Naive thymus-derived CD4-positive, alpha-beta T cell (primary cell): ENCODE measurements around the gene MPI. TPM values are rescaled to one million over a fixed set of nuclear protein-coding genes. Genes with fewer than 3 reads are reported as not detected.
"Not testable (repeated sequence)": the region's sequence is repeated elsewhere in the genome, so short reads cannot be mapped to it uniquely, and the experiment has no call there.

ENCODE experiments used
- ATAC-seq: fragments of 150-1000 bp; cut with Tn5 transposase; 2 replicates; pipeline ENCODE4 v1.10.0; 2021; ENCODE audit warnings: mild to moderate bottlenecking, moderate library complexity
- CTCF ChIA-PET: fragments of 350-600 bp; sonication (Branson Sonifier 250); formaldehyde crosslinking; loops from one replicate; lab custom pipeline; 2021; ENCODE audit warnings: antibody characterized with exemption; lab: Charles Lee
- POLR2A ChIA-PET: fragments of 350-600 bp; sonication (Branson Sonifier 250); formaldehyde crosslinking; loops from one replicate; lab custom pipeline; 2021; ENCODE audit warnings: antibody characterized with exemption, inconsistent platforms; lab: Charles Lee
- DNase-seq, 9 donors: peaks; one replicate each; pipeline versions ENCODE4 v3.0.0 to v3.0.0-alpha.2; 2020 to 2022; ENCODE audit warnings: mixed read lengths in 1 of 9
- H3K27ac ChIP-seq: one replicate; pipeline ENCODE4 v1.7.0; 2013; ENCODE audit warnings: mild to moderate bottlenecking, low read depth, low read length, moderate library complexity
- H3K27me3 ChIP-seq, 2 donors: one replicate each; pipeline ENCODE4 v1.7.0; 2013; ENCODE audit warnings: low read length in 2 of 2, mild to moderate bottlenecking in 2 of 2, moderate library complexity in 2 of 2; ENCODE audit not compliant: control insufficient read depth in 2 of 2, insufficient read depth in 2 of 2
- H3K36me3 ChIP-seq, 3 experiments: 1 replicate in 2 of 3; 2 replicates in 1 of 3; pipeline ENCODE4 v1.7.0; 2013; ENCODE audit warnings: low read length in 3 of 3, mild to moderate bottlenecking in 3 of 3, moderate library complexity in 1 of 3; ENCODE audit not compliant: insufficient read depth in 3 of 3, control insufficient read depth in 2 of 3
- H3K4me1 ChIP-seq, 2 donors: one replicate each; pipeline ENCODE4 v1.7.0; 2013; ENCODE audit warnings: low read length in 2 of 2, mild to moderate bottlenecking in 2 of 2, moderate library complexity in 1 of 2; ENCODE audit not compliant: control insufficient read depth in 2 of 2, insufficient read depth in 2 of 2
- H3K4me3 ChIP-seq: 2 replicates; pipeline ENCODE4 v1.7.0; 2013; ENCODE audit warnings: mild to moderate bottlenecking, low read length
- H3K9me3 ChIP-seq, 3 experiments: 1 replicate in 2 of 3; 2 replicates in 1 of 3; pipeline ENCODE4 v1.7.0; 2013; ENCODE audit warnings: low read length in 3 of 3; ENCODE audit not compliant: control insufficient read depth in 2 of 3
- H3K27ac Mint-ChIP-seq, 9 donors: one replicate each; pipeline ENCODE4 v1.8.0; 2020 to 2022; ENCODE audit warnings: mixed read lengths in 9 of 9, mild to moderate bottlenecking in 8 of 9, moderate library complexity in 5 of 9, inconsistent platforms in 2 of 9
- H3K27me3 Mint-ChIP-seq, 5 donors: one replicate each; pipeline ENCODE4 v1.8.0; 2021 to 2022; ENCODE audit warnings: mixed read lengths in 5 of 5, mild to moderate bottlenecking in 1 of 5
- H3K36me3 Mint-ChIP-seq, 5 donors: one replicate each; pipeline ENCODE4 v1.8.0; 2020 to 2022; ENCODE audit warnings: mixed read lengths in 5 of 5, mild to moderate bottlenecking in 3 of 5, inconsistent platforms in 1 of 5
- H3K4me1 Mint-ChIP-seq, 7 donors: one replicate each; pipeline ENCODE4 v1.8.0; 2020 to 2022; ENCODE audit warnings: mixed read lengths in 7 of 7, mild to moderate bottlenecking in 3 of 7, inconsistent platforms in 1 of 7
- H3K4me3 Mint-ChIP-seq, 10 donors: one replicate each; pipeline ENCODE4 v1.8.0; 2020 to 2022; ENCODE audit warnings: mild to moderate bottlenecking in 10 of 10, mixed read lengths in 10 of 10, moderate library complexity in 6 of 10, inconsistent platforms in 2 of 10
- H3K9me3 Mint-ChIP-seq, 11 donors: one replicate each; pipeline ENCODE4 v1.8.0; 2020 to 2022; ENCODE audit warnings: mixed read lengths in 11 of 11, mild to moderate bottlenecking in 4 of 11, inconsistent platforms in 1 of 11, moderate library complexity in 1 of 11
- intact Hi-C, 2 donors: fragments of 100-400 bp; cut with micrococcal nuclease; formaldehyde crosslinking; loops; one replicate each; pipeline ENCODE4 v1.15.1; 2023
- polyA plus RNA-seq, 2 donors: library from polyadenylated mRNA; unstranded; fragments of 300-500 nt; fragmentation: Illumina TruSeq; gene quantifications; one replicate each; pipeline ENCODE4 v1.2.3, GENCODE V29; 2021
- total RNA-seq, 6 experiments: library from RNA in 5 of 6; stranded (reverse) in 5 of 6; gene quantifications; 1 replicate in 5 of 6; 2 replicates in 1 of 6; pipeline ENCODE4 v1.2.3 and lab custom pipeline; 2021 to 2026

Gene MPI
- total and polyA plus RNA-seq, 7 experiments from 2014 or later = 34.0 to 98.3 (median 89.9) TPM

- Mint-ChIP-seq H3K9me3 (peaks cover 0 to 5% (median 0%) of the 10 kb centered on the region in 11 donors), H3K36me3 (peaks cover 0 to 2% (median 0%) of the 10 kb centered on the region in 5 donors), H3K4me1 (peaks cover 3 to 10% (median 9%) of the 10 kb centered on the region in 7 donors), H3K4me3 (no peak overlapping the region), H3K27me3 (peaks cover 0 to 8% (median 0%) of the 10 kb centered on the region in 5 donors), H3K27ac (no peak overlapping the region)
- ChIA-PET POLR2A (no interaction called here), CTCF (interaction anchor here (0.7 kb wide), 1 partner anchor 96 kb away, joined by 3 read pairs; no protein-coding TSS in a partner anchor)
- ATAC-seq (no peak), DNase-seq (no peak)
- Histone ChIP-seq H3K36me3 (no peaks in the 10 kb centered on the region), H3K27ac (no peak overlapping the region), H3K27me3 (no peaks in the 10 kb centered on the region), H3K4me3 (no peak overlapping the region), H3K4me1 (peaks cover 0 to 3% of the 10 kb centered on the region in 2 donors), H3K9me3 (no peaks in the 10 kb centered on the region)
- intact Hi-C loops = loop anchor here in 1 of 2 donors (10.0 kb wide), 1 partner anchor 577 kb away; the partner anchor contains the start of gene SIN3A
These were observed 11.6 kb upstream of the MPI start for GRCh38 chr15:74878273-74878672.

- Histone ChIP-seq H3K9me3 (no peaks in the 10 kb centered on the region), H3K27ac (no peak overlapping the region), H3K4me3 (no peak overlapping the region), H3K36me3 (no peaks in the 10 kb centered on the region), H3K4me1 (no peaks in the 10 kb centered on the region), H3K27me3 (no peaks in the 10 kb centered on the region)
- Mint-ChIP-seq H3K9me3 (peaks cover 0 to 5% (median 0%) of the 10 kb centered on the region in 11 donors), H3K27me3 (no peaks in the 10 kb centered on the region), H3K27ac (no peak overlapping the region), H3K4me1 (peaks cover 0 to 11% (median 0%) of the 10 kb centered on the region in 7 donors), H3K36me3 (no peaks in the 10 kb centered on the region), H3K4me3 (no peak overlapping the region)
- no peak for ATAC-seq
- CTCF ChIA-PET = interaction anchor here (0.6 to 1.0 kb wide), 3 partner anchors 24 to 89 kb away, joined by 4 to 5 read pairs (median 4); no protein-coding TSS in a partner anchor
- DNase-seq = no peak
- intact Hi-C loops = no loop called here
- POLR2A ChIA-PET = interaction anchor here (1.3 to 1.6 kb wide), 2 partner anchors 9 to 11 kb away, joined by 3 to 4 read pairs; partner anchors contain the start of gene SCAMP2
These were observed 7.3 kb upstream of the MPI start for GRCh38 chr15:74882528-74882927.

- POLR2A ChIA-PET = interaction anchor here (0.6 to 1.8 kb wide), 4 partner anchors 9 to 40 kb away, joined by 3 to 6 read pairs (median 4); no protein-coding TSS in a partner anchor
- H3K9me3 ChIP-seq = no peaks in the 10 kb centered on the region
- H3K4me3 ChIP-seq = no peak overlapping the region
- H3K27ac ChIP-seq = no peak overlapping the region
- intact Hi-C loops = no loop called here
- CTCF ChIA-PET = interaction anchor here (2.0 kb wide), 1 partner anchor 18 kb away, joined by 8 read pairs; no protein-coding TSS in a partner anchor
- Mint-ChIP-seq H3K4me3 (peak overlapping the region in 1 of 10 donors; percentile 20), H3K4me1 (peaks cover 8 to 23% (median 10%) of the 10 kb centered on the region in 7 donors), H3K27ac (no peak overlapping the region), H3K9me3 (peaks cover 0 to 5% (median 0%) of the 10 kb centered on the region in 11 donors), H3K36me3 (no peaks in the 10 kb centered on the region), H3K27me3 (no peaks in the 10 kb centered on the region)
- ATAC-seq (no peak), DNase-seq (no peak)
- peaks cover 4 to 9% of the 10 kb centered on the region in 2 donors for H3K4me1 ChIP-seq
- no peaks in the 10 kb centered on the region for H3K27me3 ChIP-seq
- no peaks in the 10 kb centered on the region for H3K36me3 ChIP-seq
These were observed 5.2 kb upstream of the MPI start for GRCh38 chr15:74884428-74885223.

GRCh38 chr15:74885461-74885860 is 4.4 kb upstream of the MPI start:
- intact Hi-C loops = no loop called here
- peaks cover 8 to 13% of the 10 kb centered on the region in 2 donors for H3K4me1 ChIP-seq

GRCh38 chr15:74887537-74888193 is 2.2 kb upstream of the MPI start:
- H3K9me3 Mint-ChIP-seq, ATAC-seq, H3K27ac ChIP-seq, H3K27ac Mint-ChIP-seq, H3K9me3 ChIP-seq, DNase-seq, H3K27me3 Mint-ChIP-seq, CTCF ChIA-PET, H3K27me3 ChIP-seq, H3K4me3 ChIP-seq, intact Hi-C loops: not testable (repeated sequence)
- Mint-ChIP-seq H3K36me3 (peaks cover 0 to 11% (median 0%) of the 10 kb centered on the region in 5 donors), H3K4me3 (peak overlapping the region in 2 of 10 donors; percentile 10 to 21), H3K4me1 (peaks cover 19 to 47% (median 35%) of the 10 kb centered on the region in 7 donors)
- POLR2A ChIA-PET = interaction anchor here (0.6 to 2.3 kb wide), 3 partner anchors 10 to 98 kb away, joined by 3 to 16 read pairs (median 6); no protein-coding TSS in a partner anchor
- H3K36me3 ChIP-seq = peaks cover 0 to 15% (median 4%) of the 10 kb centered on the region in 3 experiments
- H3K4me1 ChIP-seq = peaks cover 14 to 19% of the 10 kb centered on the region in 2 donors

More at GRCh38 chr15:74885461-74885860, 4.4 kb upstream of the MPI start:
- H3K27me3 Mint-ChIP-seq = no peaks in the 10 kb centered on the region
- H3K27ac ChIP-seq = no peak overlapping the region
- H3K27me3 ChIP-seq = no peaks in the 10 kb centered on the region
- H3K36me3 Mint-ChIP-seq = no peaks in the 10 kb centered on the region
- no peak overlapping the region for H3K27ac Mint-ChIP-seq
- no peak overlapping the region for H3K4me3 ChIP-seq
- ChIA-PET CTCF (interaction anchor here (1.2 to 2.0 kb wide), 2 partner anchors 17 to 102 kb away, joined by 3 to 8 read pairs; no protein-coding TSS in a partner anchor), POLR2A (interaction anchor here (1.8 kb wide), 1 partner anchor 14 kb away, joined by 6 read pairs; no protein-coding TSS in a partner anchor)
- DNase-seq (no peak), ATAC-seq (no peak)
- peaks cover 0 to 3% (median 0%) of the 10 kb centered on the region in 3 experiments for H3K36me3 ChIP-seq
- H3K9me3 Mint-ChIP-seq = peaks cover 0 to 5% (median 0%) of the 10 kb centered on the region in 11 donors
- H3K4me3 Mint-ChIP-seq = no peak overlapping the region
- no peaks in the 10 kb centered on the region for H3K9me3 ChIP-seq
- H3K4me1 Mint-ChIP-seq = peaks cover 14 to 27% (median 16%) of the 10 kb centered on the region in 7 donors

GRCh38 chr15:74888716-74889115 is 1.1 kb upstream of the MPI start:
- Mint-ChIP-seq H3K27ac (peak overlapping the region in 7 of 9 donors; percentile 83 to 99 (median 95)), H3K9me3 (peaks cover 0 to 2% (median 0%) of the 10 kb centered on the region in 11 donors), H3K4me1 (peaks cover 25 to 55% (median 46%) of the 10 kb centered on the region in 7 donors), H3K27me3 (no peaks in the 10 kb centered on the region), H3K36me3 (peaks cover 0 to 18% (median 6%) of the 10 kb centered on the region in 5 donors), H3K4me3 (peak overlapping the region in 7 of 10 donors; percentile 81 to 95 (median 90))
- ChIA-PET CTCF (interaction anchor here (0.8 to 1.2 kb wide), 2 partner anchors 15 to 89 kb away, joined by 3 to 4 read pairs; no protein-coding TSS in a partner anchor), POLR2A (interaction anchor here (1.5 to 2.4 kb wide), 7 partner anchors 9 to 18 kb away, joined by 5 to 18 read pairs (median 8); partner anchors contain the start of gene FAM219B)
- Histone ChIP-seq H3K4me3 (no peak overlapping the region), H3K27me3 (no peaks in the 10 kb centered on the region), H3K9me3 (no peaks in the 10 kb centered on the region), H3K27ac (peak overlapping the region; percentile 84), H3K4me1 (peaks cover 25 to 28% of the 10 kb centered on the region in 2 donors), H3K36me3 (peaks cover 0 to 15% (median 4%) of the 10 kb centered on the region in 3 experiments)
- no peak for DNase-seq
- ATAC-seq = no peak
- intact Hi-C loops = loop anchor here (1.0 kb wide), 3 partner anchors 15 to 45 kb away; partner anchors contain the start of genes FAM219B (in 1 of the 2), SCAMP2 (in 1 of the 2) and ULK3 (in 1 of the 2)
